A549 (cell line): Measurements from ENCODE around the gene DLG2.

Experiments
- CBX2 ChIP-seq: fragments of 200-600 bp; sonication (generic); IDR thresholded peaks from 2 replicates; pipeline ENCODE4 v1.6.1; 2016; ENCODE audit warnings: low read depth, mild to moderate bottlenecking, borderline replicate concordance
- HOXA7 ChIP-seq: fragments of 250-450 bp; sonication (Bioruptor Pico); IDR thresholded peaks from 2 replicates; pipeline ENCODE4 v1.5.0; 2020; ENCODE audit warnings: mild to moderate bottlenecking, moderate library complexity
- MAZ ChIP-seq: fragments of 150-350 bp; IDR thresholded peaks from 2 replicates; pipeline ENCODE4 v1.6.1; 2014; ENCODE audit warnings: antibody characterized with exemption, low read depth, low read length, borderline replicate concordance
- POLR2A ChIP-seq: IDR thresholded peaks from 2 replicates; pipeline ENCODE4 v1.6.1; 2012; ENCODE audit warnings: mild to moderate bottlenecking, low read length
- SMC3 ChIP-seq: fragments of >200 bp; sonication (Bioruptor Twin); formaldehyde crosslinking; IDR thresholded peaks from 3 replicates; pipeline ENCODE4 v1.6.1; 2018; ENCODE audit warnings: inconsistent platforms
- TF ChIP-seq, protein P1 (sequence below): fragments of >200 bp; sonication (Bioruptor Twin); formaldehyde crosslinking; IDR thresholded peaks from 3 replicates; pipeline ENCODE4 v1.5.1; 2016
- TF ChIP-seq, protein P2 (sequence below): fragments of 250-450 bp; sonication (Bioruptor Pico); IDR thresholded peaks from 2 replicates; pipeline ENCODE4 v1.5.0; 2020; ENCODE audit warnings: low read depth, mild to moderate bottlenecking, moderate library complexity

DNA sequence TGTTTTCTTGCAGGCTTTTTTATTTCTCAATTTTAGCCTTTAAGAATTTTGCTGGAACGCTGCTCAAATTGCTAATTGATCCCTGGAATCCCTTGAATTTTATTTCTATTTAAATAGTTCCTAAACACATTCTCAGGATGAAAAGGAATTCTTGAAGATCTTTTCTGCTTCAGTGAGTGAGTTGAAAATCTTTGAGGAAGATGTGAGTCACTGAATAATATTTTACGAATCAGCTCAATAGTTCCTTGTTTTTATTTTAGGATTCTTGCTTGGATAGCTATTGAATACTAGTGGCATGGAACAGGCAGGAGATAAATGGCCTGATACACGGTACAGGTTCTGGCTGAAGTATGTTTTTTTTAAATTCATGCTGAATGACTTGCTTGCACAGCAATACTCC is 2146.3 kb downstream of the DLG2 start:
- TF ChIP-seq POLR2A, result no peak
- TF ChIP-seq, protein P1, sequence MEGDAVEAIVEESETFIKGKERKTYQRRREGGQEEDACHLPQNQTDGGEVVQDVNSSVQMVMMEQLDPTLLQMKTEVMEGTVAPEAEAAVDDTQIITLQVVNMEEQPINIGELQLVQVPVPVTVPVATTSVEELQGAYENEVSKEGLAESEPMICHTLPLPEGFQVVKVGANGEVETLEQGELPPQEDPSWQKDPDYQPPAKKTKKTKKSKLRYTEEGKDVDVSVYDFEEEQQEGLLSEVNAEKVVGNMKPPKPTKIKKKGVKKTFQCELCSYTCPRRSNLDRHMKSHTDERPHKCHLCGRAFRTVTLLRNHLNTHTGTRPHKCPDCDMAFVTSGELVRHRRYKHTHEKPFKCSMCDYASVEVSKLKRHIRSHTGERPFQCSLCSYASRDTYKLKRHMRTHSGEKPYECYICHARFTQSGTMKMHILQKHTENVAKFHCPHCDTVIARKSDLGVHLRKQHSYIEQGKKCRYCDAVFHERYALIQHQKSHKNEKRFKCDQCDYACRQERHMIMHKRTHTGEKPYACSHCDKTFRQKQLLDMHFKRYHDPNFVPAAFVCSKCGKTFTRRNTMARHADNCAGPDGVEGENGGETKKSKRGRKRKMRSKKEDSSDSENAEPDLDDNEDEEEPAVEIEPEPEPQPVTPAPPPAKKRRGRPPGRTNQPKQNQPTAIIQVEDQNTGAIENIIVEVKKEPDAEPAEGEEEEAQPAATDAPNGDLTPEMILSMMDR, result no peak
- TF ChIP-seq, protein P2, sequence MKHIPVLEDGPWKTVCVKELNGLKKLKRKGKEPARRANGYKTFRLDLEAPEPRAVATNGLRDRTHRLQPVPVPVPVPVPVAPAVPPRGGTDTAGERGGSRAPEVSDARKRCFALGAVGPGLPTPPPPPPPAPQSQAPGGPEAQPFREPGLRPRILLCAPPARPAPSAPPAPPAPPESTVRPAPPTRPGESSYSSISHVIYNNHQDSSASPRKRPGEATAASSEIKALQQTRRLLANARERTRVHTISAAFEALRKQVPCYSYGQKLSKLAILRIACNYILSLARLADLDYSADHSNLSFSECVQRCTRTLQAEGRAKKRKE (CRISPR knock-in tag), result no peak
- TF ChIP-seq CBX2, result no peak
- TF ChIP-seq MAZ, result no peak
- no peak for TF ChIP-seq HOXA7 (CRISPR knock-in tag)
- TF ChIP-seq SMC3, result no peak
